H1 (cell line): ENCODE data around the gene TTC5.
"Not testable (repeated sequence)": the region's sequence is repeated elsewhere in the genome, so short reads cannot be mapped to it uniquely, and the experiment has no call there.

Experiments
- KDM1A ChIP-seq: fragments of 200-600, 300-600 bp; sonication (generic); IDR thresholded peaks from 2 replicates; pipeline ENCODE4 v1.7.1; 2016; ENCODE audit warnings: mild to moderate bottlenecking, low read length, borderline replicate concordance
- MAFK ChIP-seq: IDR thresholded peaks from 2 replicates; pipeline ENCODE4 v1.6.1; 2012; ENCODE audit warnings: low read depth, mild to moderate bottlenecking, improper control_type of control experiment, low read length
- SRF ChIP-seq: IDR thresholded peaks from 2 replicates; pipeline ENCODE4 v1.6.1; 2011; ENCODE audit warnings: mild to moderate bottlenecking, low read depth, low read length, moderate library complexity

GRCh38 chr14:20280265-20280664 lies 25.5 kb downstream of the TTC5 start:
- TF ChIP-seq SRF, KDM1A, MAFK: not testable (repeated sequence)
